Activated CD4-positive, alpha-beta T cell treated with anti-CD3 and anti-CD28 coated beads for 36 hours (primary cell): Measurements from ENCODE around the gene HEPHL1. TPM values are rescaled to one million over a fixed set of nuclear protein-coding genes. Genes with fewer than 3 reads are reported as not detected.
"Not testable (repeated sequence)": the region's sequence is repeated elsewhere in the genome, so short reads cannot be mapped to it uniquely, and the experiment has no call there.

Source experiments
- ATAC-seq: fragments of 200-7000 bp; cut with Tn5 transposase; one replicate; pipeline ENCODE4 v1.10.0; 2021; ENCODE audit warnings: mild to moderate bottlenecking, moderate library complexity
- CTCF ChIA-PET: fragments of 350-600 bp; sonication (Branson Sonifier 250); formaldehyde crosslinking; loops from one replicate; lab custom pipeline; 2021; ENCODE audit warnings: antibody characterized with exemption; lab: Charles Lee
- POLR2A ChIA-PET: fragments of 350-600 bp; sonication (Branson Sonifier 250); formaldehyde crosslinking; loops from one replicate; lab custom pipeline; 2021; ENCODE audit warnings: antibody characterized with exemption, inconsistent platforms; lab: Charles Lee
- DNase-seq: peaks from one replicate; pipeline ENCODE4 v3.0.0-alpha.2; 2020
- H3K27ac Mint-ChIP-seq: one replicate; pipeline ENCODE4 v1.8.0; 2021; ENCODE audit warnings: mixed read lengths
- H3K27me3 Mint-ChIP-seq: one replicate; pipeline ENCODE4 v1.8.0; 2021; ENCODE audit warnings: mixed read lengths
- H3K36me3 Mint-ChIP-seq: one replicate; pipeline ENCODE4 v1.8.0; 2021; ENCODE audit warnings: low read depth, mixed read lengths
- H3K4me1 Mint-ChIP-seq: one replicate; pipeline ENCODE4 v1.8.0; 2021; ENCODE audit warnings: mixed read lengths
- H3K4me3 Mint-ChIP-seq: one replicate; pipeline ENCODE4 v1.8.0; 2021; ENCODE audit warnings: mild to moderate bottlenecking, moderate library complexity, mixed read lengths
- H3K9me3 Mint-ChIP-seq: one replicate; pipeline ENCODE4 v1.8.0; 2021; ENCODE audit warnings: low read depth, mixed read lengths
- intact Hi-C, 2 experiments: fragments of 100-400 bp; cut with DNase I in 1 of 2; cut with micrococcal nuclease in 1 of 2; formaldehyde crosslinking; loops; one replicate each; pipeline versions ENCODE4 v1.14.2 to v1.15.1; 2022 to 2024; cut with DNase I, micrococcal nuclease
- total RNA-seq, 2 experiments: library from RNA; stranded (reverse); gene quantifications; one replicate each; pipeline ENCODE4 v1.2.3, GENCODE V29; 2021

Gene HEPHL1, protein sequence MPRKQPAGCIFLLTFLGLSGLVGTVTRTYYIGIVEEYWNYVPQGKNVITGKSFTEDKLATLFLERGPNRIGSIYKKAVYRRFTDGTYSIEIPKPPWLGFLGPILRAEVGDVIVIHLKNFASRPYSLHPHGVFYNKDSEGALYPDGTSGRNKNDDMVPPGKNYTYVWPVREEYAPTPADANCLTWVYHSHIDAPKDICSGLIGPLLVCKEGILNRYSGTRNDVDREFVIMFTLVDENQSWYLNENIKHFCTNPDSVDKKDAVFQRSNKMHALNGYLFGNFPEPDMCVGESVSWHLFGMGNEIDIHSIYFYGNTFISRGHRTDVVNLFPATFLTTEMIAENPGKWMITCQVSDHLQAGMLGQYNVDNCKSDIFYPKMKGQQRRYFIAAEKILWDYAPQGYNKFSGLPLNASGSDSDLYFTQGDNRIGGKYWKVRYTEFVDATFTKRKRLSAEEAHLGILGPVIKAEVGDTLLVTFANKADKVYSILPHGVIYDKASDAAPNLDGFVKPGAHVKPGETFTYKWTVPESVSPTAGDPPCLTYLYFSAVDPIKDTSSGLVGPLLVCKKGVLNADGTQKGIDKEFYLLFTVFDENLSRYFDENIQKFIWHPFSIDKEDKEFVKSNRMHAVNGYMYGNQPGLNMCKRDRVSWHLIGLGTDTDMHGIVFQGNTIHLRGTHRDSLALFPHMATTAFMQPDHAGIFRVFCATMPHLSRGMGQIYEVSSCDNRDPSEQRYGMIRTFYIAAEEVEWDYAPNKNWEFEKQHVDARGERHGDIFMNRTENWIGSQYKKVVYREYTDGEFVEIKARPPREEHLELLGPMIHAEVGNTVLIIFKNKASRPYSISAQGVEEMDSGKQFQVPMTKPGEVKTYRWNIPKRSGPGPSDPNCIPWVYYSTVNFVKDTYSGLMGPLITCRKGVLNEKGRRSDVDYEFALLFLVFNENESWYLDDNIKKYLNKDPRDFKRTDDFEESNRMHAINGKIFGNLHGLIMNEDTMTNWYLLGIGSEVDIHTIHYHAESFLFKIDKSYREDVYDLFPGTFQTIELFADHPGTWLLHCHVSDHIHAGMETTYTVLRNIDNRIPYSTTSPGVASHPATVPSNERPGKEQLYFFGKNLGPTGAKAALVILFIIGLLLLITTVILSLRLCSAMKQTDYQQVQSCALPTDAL
- total RNA-seq, result not detected

GRCh38 chr11:94020777-94021481 lies at the start of gene HEPHL1:
Gene HEPHL1 (plus strand): TSS chr11:94021354. CDS start chr11:94021369, 15 bp downstream.
- Mint-ChIP-seq H3K27me3 (no peaks in the 10 kb centered on the region), H3K27ac (no peak within 1 kb of the TSS), H3K4me1 (no peaks in the 10 kb centered on the region), H3K4me3 (no peak within 1 kb of the TSS), H3K9me3 (no peaks in the 10 kb centered on the region), H3K36me3 (no peaks in the 10 kb centered on the region)
- CTCF ChIA-PET, result interaction anchor here (0.6 kb wide), 1 partner anchor 34 kb away, joined by 3 read pairs; no protein-coding TSS in a partner anchor
- intact Hi-C loops, result no loop called here
- DNase-seq (no peak), ATAC-seq (no peak)
- POLR2A ChIA-PET, result no interaction called here

GRCh38 chr11:93972790-93973189 lies 48.4 kb upstream of the HEPHL1 start:
- peaks cover 2% of the 10 kb centered on the region for H3K27me3 Mint-ChIP-seq
- DNase-seq (no peak), ATAC-seq (no peak)
- intact Hi-C loops, result no loop called here
- H3K4me1 Mint-ChIP-seq, result no peaks in the 10 kb centered on the region
- no peak overlapping the region for H3K27ac Mint-ChIP-seq
- H3K4me3 Mint-ChIP-seq, result no peak overlapping the region
- ChIA-PET CTCF (no interaction called here), POLR2A (no interaction called here)
- H3K36me3 Mint-ChIP-seq, result no peaks in the 10 kb centered on the region
- H3K9me3 Mint-ChIP-seq, result peaks cover 2% of the 10 kb centered on the region

DNA sequence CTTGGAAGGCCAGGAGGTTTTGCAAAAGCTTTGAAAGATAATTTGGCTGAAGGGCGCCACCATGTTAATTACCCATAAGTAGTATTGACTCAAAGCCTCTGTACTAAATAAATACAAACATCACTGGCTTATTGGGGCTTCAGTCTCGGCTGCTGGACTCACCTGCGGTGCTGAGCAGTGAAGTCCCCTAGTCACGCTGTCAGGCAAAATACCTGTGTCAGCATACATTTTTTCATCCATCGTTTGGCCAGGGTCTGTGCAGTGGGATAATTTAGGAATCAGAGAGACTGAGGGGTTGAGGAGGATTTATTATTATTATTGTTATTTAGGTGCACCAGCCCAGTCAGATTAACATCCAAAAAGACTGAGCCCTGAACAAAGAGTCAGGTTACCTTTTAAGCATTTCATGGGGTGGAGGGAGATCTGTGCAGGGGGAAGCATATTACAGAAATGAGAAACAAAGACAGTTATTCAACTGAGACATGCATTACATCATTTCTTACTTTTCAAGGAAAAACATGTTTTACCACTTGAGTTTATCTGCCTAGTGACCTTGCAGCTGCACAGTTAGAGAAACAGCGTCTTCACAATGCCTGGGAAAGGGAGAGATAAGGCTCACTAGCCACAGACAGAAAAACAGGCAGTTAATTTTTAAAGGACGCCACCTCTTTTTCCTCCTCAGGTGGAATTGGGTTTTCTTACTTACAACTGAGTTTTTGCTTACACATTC lies 47.7 kb upstream of the HEPHL1 start:
- ATAC-seq, CTCF ChIA-PET, DNase-seq, H3K27ac Mint-ChIP-seq, H3K4me3 Mint-ChIP-seq, H3K27me3 Mint-ChIP-seq, intact Hi-C loops, H3K4me1 Mint-ChIP-seq, POLR2A ChIA-PET, H3K36me3 Mint-ChIP-seq, H3K9me3 Mint-ChIP-seq: not testable (repeated sequence)

- no peaks in the 10 kb centered on the region for H3K36me3 Mint-ChIP-seq
- ChIA-PET POLR2A (no interaction called here), CTCF (interaction anchor here (0.8 to 1.1 kb wide), 2 partner anchors 10 to 83 kb away, joined by 3 read pairs; no protein-coding TSS in a partner anchor)
- no peaks in the 10 kb centered on the region for H3K4me1 Mint-ChIP-seq
- DNase-seq, result no peak
- peaks cover 2% of the 10 kb centered on the region for H3K27me3 Mint-ChIP-seq
- intact Hi-C loops, result no loop called here
- no peak overlapping the region for H3K27ac Mint-ChIP-seq
- H3K4me3 Mint-ChIP-seq, result no peak overlapping the region
- ATAC-seq, result no peak
- peaks cover 2% of the 10 kb centered on the region for H3K9me3 Mint-ChIP-seq
These were observed 46.4 kb upstream of the HEPHL1 start for GRCh38 chr11:93974759-93975158.

DNA sequence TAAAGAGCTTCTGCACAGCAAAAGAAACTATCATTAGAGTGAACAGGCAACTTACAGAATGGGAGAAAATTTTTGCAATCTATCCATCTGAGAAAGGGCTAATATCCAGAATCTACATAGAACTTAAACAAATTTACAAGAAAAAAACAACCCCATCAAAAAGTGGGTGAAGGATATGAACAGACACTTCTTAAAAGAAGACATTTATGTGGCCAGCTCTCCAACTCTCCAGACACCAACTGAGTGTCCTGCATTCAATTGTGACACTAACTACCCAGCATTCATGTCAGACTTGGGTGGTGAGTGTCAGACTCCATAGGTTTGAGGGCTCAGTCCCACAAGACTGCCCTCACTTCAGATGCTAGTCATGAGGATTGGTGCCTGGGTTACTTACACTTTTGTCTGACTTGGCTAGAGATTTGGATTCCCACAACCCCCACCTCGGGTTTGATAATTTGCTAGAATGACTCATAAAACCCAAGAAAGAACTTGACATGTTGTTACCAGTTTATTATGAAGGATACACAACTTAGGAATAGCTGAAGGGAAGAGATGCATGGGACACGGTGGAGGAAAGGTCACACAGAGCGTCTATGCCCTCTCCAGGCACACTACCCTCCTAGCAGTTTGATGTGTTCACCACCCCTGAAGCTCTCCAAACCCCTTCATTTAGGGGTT lies 44.4 kb upstream of the HEPHL1 start:
- DNase-seq, H3K27ac Mint-ChIP-seq, H3K4me1 Mint-ChIP-seq, ATAC-seq, H3K36me3 Mint-ChIP-seq, H3K9me3 Mint-ChIP-seq, POLR2A ChIA-PET, H3K27me3 Mint-ChIP-seq, CTCF ChIA-PET, intact Hi-C loops, H3K4me3 Mint-ChIP-seq: not testable (repeated sequence)

DNA sequence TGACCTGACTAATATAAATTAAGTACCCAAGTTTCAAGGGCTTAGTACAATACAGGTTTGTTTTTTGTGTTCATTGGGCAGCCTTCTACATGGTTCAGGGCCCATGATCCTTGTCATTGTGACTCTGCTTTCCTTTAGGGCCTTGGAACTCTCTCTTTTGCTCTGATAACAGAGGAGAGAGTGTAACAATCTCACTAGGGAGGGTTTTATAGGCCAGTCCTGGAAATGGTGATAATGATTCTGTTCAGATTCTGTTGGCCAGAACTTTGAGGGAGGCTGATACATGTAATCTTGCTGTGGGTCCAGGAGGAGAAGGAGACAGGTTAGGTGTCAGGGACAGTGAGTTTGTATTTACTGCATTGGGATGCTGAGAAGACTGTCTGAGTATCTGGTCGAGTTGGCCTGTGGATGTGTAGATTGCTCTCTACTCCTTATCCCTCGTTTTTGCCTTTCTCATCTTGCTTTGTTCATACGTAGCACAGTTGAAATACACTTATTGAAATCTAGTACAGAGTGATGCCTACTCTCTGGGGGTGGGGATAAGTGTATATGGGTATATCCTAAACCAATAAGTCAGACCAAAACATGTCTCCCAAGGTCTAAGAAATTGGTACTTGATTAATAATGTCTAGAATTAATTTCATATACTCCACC lies 37.5 kb upstream of the HEPHL1 start:
- Mint-ChIP-seq H3K4me3 (no peak overlapping the region), H3K36me3 (no peaks in the 10 kb centered on the region), H3K4me1 (no peaks in the 10 kb centered on the region), H3K27ac (no peak overlapping the region), H3K9me3 (no peaks in the 10 kb centered on the region), H3K27me3 (peaks cover 6% of the 10 kb centered on the region)
- CTCF ChIA-PET, result no interaction called here
- intact Hi-C loops, result no loop called here
- ATAC-seq (no peak), DNase-seq (no peak)
- POLR2A ChIA-PET, result no interaction called here

GRCh38 chr11:93984196-93984567 lies 37.0 kb upstream of the HEPHL1 start:
- Mint-ChIP-seq H3K27me3 (peaks cover 9% of the 10 kb centered on the region), H3K36me3 (no peaks in the 10 kb centered on the region), H3K27ac (no peak overlapping the region), H3K4me1 (no peaks in the 10 kb centered on the region), H3K4me3 (no peak overlapping the region), H3K9me3 (no peaks in the 10 kb centered on the region)
- POLR2A ChIA-PET, result no interaction called here
- no peak for DNase-seq
- intact Hi-C loops, result no loop called here
- no peak for ATAC-seq
- CTCF ChIA-PET, result interaction anchor here (0.7 kb wide), 1 partner anchor 9 kb away, joined by 3 read pairs; no protein-coding TSS in a partner anchor

GRCh38 chr11:93984936-93985335 lies 36.2 kb upstream of the HEPHL1 start:
- POLR2A ChIA-PET, result no interaction called here
- CTCF ChIA-PET, result interaction anchor here (0.7 kb wide), 1 partner anchor 10 kb away, joined by 3 read pairs; no protein-coding TSS in a partner anchor
- H3K4me3 Mint-ChIP-seq, result no peak overlapping the region

DNA sequence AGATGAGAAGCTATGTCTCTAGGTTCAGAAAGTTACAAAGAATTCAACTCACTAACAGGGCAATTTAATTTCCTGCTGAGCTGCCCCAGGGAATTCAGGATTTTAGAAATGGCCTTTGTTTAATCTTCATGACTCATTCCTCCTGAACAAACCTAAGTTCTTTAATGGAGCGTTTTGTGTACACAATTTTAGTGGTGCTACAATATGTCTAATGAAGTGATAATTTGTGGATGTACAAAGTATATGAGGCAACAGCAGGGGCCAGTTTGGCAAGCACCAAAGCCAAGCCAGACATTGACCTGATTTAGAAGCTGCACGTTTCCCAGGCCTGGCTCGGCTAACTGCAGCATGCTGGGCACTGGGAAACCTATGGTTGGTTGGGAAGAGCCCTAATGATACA lies 34.4 kb upstream of the HEPHL1 start:
- no peak for ATAC-seq
- H3K27ac Mint-ChIP-seq, result no peak overlapping the region
- H3K9me3 Mint-ChIP-seq, result no peaks in the 10 kb centered on the region
- intact Hi-C loops, result no loop called here
- POLR2A ChIA-PET, result no interaction called here
- no peaks in the 10 kb centered on the region for H3K4me1 Mint-ChIP-seq
- H3K4me3 Mint-ChIP-seq, result no peak overlapping the region
- peaks cover 11% of the 10 kb centered on the region for H3K27me3 Mint-ChIP-seq
- CTCF ChIA-PET, result interaction anchor here (0.6 to 0.9 kb wide), 2 partner anchors 35 to 80 kb away, joined by 3 read pairs; partner anchors contain the start of gene HEPHL1
- no peaks in the 10 kb centered on the region for H3K36me3 Mint-ChIP-seq
- no peak for DNase-seq

More at GRCh38 chr11:93984936-93985335, 36.2 kb upstream of the HEPHL1 start:
- no peak for ATAC-seq
- intact Hi-C loops, result no loop called here
- no peak overlapping the region for H3K27ac Mint-ChIP-seq
- H3K4me1 Mint-ChIP-seq, result no peaks in the 10 kb centered on the region
- H3K36me3 Mint-ChIP-seq, result no peaks in the 10 kb centered on the region
- H3K27me3 Mint-ChIP-seq, result peaks cover 9% of the 10 kb centered on the region
- H3K9me3 Mint-ChIP-seq, result no peaks in the 10 kb centered on the region
- no peak for DNase-seq

DNA sequence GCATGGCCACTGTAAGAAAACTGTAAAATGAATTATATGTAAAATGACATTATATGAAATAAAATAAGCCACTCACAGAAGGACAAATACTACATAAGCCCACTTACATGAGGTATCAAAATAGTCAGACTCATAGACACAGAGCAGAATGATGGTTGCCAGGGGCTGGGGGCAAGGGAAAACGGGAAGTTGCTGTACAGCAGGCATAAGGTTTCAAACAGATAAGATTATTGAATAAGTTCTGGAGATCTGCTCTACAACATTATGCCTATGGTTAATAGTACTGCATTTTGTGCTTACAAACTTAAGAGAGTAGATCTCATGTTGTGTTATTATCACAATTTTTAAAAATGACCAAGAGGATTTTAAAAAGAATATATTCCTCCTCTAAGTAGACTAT lies 32.7 kb upstream of the HEPHL1 start:
- intact Hi-C loops, result no loop called here
- H3K9me3 Mint-ChIP-seq, result peaks cover 7% of the 10 kb centered on the region
- H3K4me1 Mint-ChIP-seq, result no peaks in the 10 kb centered on the region
- ATAC-seq (no peak), DNase-seq (no peak)
- ChIA-PET CTCF (no interaction called here), POLR2A (no interaction called here)
- peaks cover 9% of the 10 kb centered on the region for H3K27me3 Mint-ChIP-seq
- H3K27ac Mint-ChIP-seq, result no peak overlapping the region
- H3K36me3 Mint-ChIP-seq, result no peaks in the 10 kb centered on the region
- no peak overlapping the region for H3K4me3 Mint-ChIP-seq
